Heart left ventricle (tissue), 16 donors: ENCODE results near the gene VEGFB. TPM values are rescaled to one million over a fixed set of nuclear protein-coding genes. Genes with fewer than 3 reads are reported as not detected.

Experiments
- ATAC-seq, 4 donors: fragments of 200-7000 bp; cut with Tn5 transposase; one replicate each; pipeline ENCODE4 v1.9.1; 2020 to 2022; ENCODE audit warnings: moderate library complexity in 4 of 4, mild to moderate bottlenecking in 3 of 4, moderate number of reproducible peaks in 1 of 4
- DNase-seq, 5 donors: peaks; one replicate each; pipeline ENCODE4 v3.0.0-alpha.2; 2020
- H3K27ac ChIP-seq, 12 donors: fragments of 200-600 bp; sonication (generic) in 4 of 12; one replicate each; pipeline versions ENCODE4 v1.5.0 to v1.8.0; 2016 to 2022; ENCODE audit warnings: mild to moderate bottlenecking in 2 of 12
- H3K27me3 ChIP-seq, 9 donors: fragments of 200-600 bp; sonication (generic) in 2 of 9; one replicate each; pipeline versions ENCODE4 v1.5.1 to v1.8.0; 2016 to 2022; ENCODE audit warnings: mild to moderate bottlenecking in 3 of 9
- H3K36me3 ChIP-seq, 9 donors: fragments of 200-600 bp; sonication (generic) in 2 of 9; one replicate each; pipeline versions ENCODE4 v1.5.0 to v1.8.0; 2018 to 2022; ENCODE audit warnings: mild to moderate bottlenecking in 2 of 9
- H3K4me1 ChIP-seq, 12 donors: fragments of 200-600 bp; sonication (generic) in 4 of 12; one replicate each; pipeline versions ENCODE4 v1.5.0 to v1.8.0; 2016 to 2022; ENCODE audit warnings: mild to moderate bottlenecking in 3 of 12
- H3K4me3 ChIP-seq, 12 donors: fragments of 200-600 bp; sonication (generic) in 4 of 12; one replicate each; pipeline versions ENCODE4 v1.5.0 to v1.8.0; 2017 to 2022; ENCODE audit warnings: mild to moderate bottlenecking in 9 of 12, moderate library complexity in 4 of 12
- H3K9me3 ChIP-seq, 12 donors: fragments of 200-600 bp; sonication (generic) in 4 of 12; one replicate each; pipeline versions ENCODE4 v1.5.0 to v1.8.0; 2016 to 2022; ENCODE audit warnings: mild to moderate bottlenecking in 1 of 12
- POLR2A ChIP-seq, 2 donors: fragments of 450-650 bp; IDR thresholded peaks; one replicate each; pipeline ENCODE4 v1.6.1; 2017; ENCODE audit warnings: antibody characterized with exemption in 2 of 2, mild to moderate bottlenecking in 2 of 2, moderate library complexity in 2 of 2
- WGBS, 4 donors: extraction: QIAGEN DNeasy Blood & Tissue Kit in 2 of 4; methylation state at CpG; one replicate each; pipeline versions ENCODE4 v1.1.5 to v1.1.7; 2013 to 2018; 5-methylcytosine and 5-hydroxymethylcytosine counted together
- intact Hi-C, 10 donors: fragments of 100-400 bp; cut with DNase I; formaldehyde crosslinking; loops; one replicate each; pipeline versions ENCODE4 v1.11.1 to v1.14.2; 2022
- polyA plus RNA-seq, 2 donors: library from polyadenylated mRNA; stranded (reverse); fragments of 200-250 nt; gene quantifications; one replicate each; pipeline ENCODE4 v1.2.3, GENCODE V29; 2013
- total RNA-seq, 9 donors: library from RNA; depleted of rRNA in 2 of 9; stranded (reverse); fragments of >200 nt in 2 of 9; fragmentation: NEBNext Ultra II Directional in 3 of 9; extraction: Animal tissue kit (Norgen Biotek cat#: 25700) in 3 of 9; gene quantifications; one replicate each; pipeline versions ENCODE4 v1.1.0 to v1.2.4, GENCODE V29; 2016 to 2023
- TF ChIP-seq, protein P1 (sequence below), 12 donors: fragments of 200-600 bp; sonication (generic) in 4 of 12; IDR thresholded peaks; one replicate each; pipeline versions ENCODE4 v1.5.0 to v1.8.0; 2018 to 2022; ENCODE audit warnings: antibody characterized with exemption in 12 of 12, mild to moderate bottlenecking in 5 of 12
- donor health status: ischemic (EF 13 %, LVEDD 7.1; RV severe dilation, severe dysfunction).
- donor health status: healthy with polysubstance abuse.
- donor health status: DM: no; HTN: yes; CAD: no.
- donor health status: DM: no; HTN: no; CAD: no.
- donor health status: ischemic (EF 25% LVEDD 6.9; RV normal size, moderate dysfunction).
- donor health status: ischemic (EF 25% LVEDD 5.7; RV mildly dilated, moderate dysfunction).
- donor health status: healthy.
- donor health status: DM: yes; HTN: yes; CAD: no.
- donor health status: ischemic (EF 35%, LVEDD 5.7; RV mildly dilated, moderate dysfunction).
- donor health status: nonischemic (EF 11% LVEDD 7.7; RV severe dilation, severe dysfunction).
- donor health status: DM: yes; HTN: yes; CAD: no.
- donor health status: PGD.
- donor health status: ischemic (EF 29% LVEDD 5.4; RV normal size, mild dysfunction).
- donor health status: nonischemic (EF 23%, LVEDD 6.1; RV moderate dilation, normal function).

The VEGFB gene
- total and polyA plus RNA-seq, 11 donors = 127 to 332 (median 241) TPM

DNA sequence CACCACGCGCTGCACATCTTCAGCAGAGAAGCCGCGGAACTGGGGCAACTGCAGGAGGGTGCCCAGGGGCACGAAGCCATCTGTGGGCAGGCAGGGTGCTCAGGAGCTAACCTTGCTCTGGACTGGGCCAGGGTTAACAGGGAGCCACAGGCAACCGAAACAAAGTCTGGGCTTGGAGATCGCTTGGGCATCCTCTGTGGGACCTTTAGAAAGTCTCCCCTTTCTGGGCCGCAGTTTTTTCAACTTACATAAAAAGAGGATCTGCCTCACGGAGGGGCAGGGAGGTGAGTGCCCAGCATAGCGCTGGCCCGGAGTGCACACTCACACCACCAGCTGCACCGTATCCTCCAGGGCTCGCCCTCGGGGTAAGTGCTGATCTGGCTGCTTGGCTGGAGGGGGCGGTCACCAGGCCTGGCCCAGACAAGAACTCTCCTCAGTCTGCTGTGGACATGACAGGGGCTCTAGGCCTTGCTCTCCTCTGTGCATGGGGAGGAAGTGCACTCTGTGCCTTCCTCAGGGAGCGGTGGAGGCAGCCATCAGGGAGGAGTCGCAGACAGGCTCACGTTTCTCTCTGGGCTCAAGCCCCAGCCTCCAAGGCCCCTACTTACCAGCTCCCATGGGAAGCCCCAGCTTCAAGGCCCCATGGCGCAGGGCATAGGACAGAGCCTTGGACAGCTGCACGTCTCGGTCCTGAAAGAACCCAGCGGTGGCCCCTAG is 9.3 kb upstream of the VEGFB start:
- WGBS, 4 donors = 63 to 78% (median 67%) methylated on average over 14 to 22 of the region's 22 CpGs
- intact Hi-C loops = loop anchor here in 2 of 10 donors (2.0 to 5.0 kb wide), 2 partner anchors 38 to 44 kb away; partner anchors contain the start of gene STIP1 (in 1 of the 2)
- DNase-seq (peak in 2 of 5 donors; percentile 25 to 27), ATAC-seq (peak in 1 of 4 donors; percentile 1)
- Histone ChIP-seq H3K27ac (peak overlapping the region; percentile 82 to 98 (median 96)), H3K27me3 (no peaks in the 10 kb centered on the region), H3K9me3 (no peaks in the 10 kb centered on the region), H3K4me3 (peak overlapping the region; percentile 56 to 94 (median 83)), H3K4me1 (peaks cover 3 to 54% (median 36%) of the 10 kb centered on the region in 12 donors), H3K36me3 (peaks cover 0 to 39% (median 11%) of the 10 kb centered on the region in 9 donors)
- TF ChIP-seq, protein P1, sequence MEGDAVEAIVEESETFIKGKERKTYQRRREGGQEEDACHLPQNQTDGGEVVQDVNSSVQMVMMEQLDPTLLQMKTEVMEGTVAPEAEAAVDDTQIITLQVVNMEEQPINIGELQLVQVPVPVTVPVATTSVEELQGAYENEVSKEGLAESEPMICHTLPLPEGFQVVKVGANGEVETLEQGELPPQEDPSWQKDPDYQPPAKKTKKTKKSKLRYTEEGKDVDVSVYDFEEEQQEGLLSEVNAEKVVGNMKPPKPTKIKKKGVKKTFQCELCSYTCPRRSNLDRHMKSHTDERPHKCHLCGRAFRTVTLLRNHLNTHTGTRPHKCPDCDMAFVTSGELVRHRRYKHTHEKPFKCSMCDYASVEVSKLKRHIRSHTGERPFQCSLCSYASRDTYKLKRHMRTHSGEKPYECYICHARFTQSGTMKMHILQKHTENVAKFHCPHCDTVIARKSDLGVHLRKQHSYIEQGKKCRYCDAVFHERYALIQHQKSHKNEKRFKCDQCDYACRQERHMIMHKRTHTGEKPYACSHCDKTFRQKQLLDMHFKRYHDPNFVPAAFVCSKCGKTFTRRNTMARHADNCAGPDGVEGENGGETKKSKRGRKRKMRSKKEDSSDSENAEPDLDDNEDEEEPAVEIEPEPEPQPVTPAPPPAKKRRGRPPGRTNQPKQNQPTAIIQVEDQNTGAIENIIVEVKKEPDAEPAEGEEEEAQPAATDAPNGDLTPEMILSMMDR (IDR thresholded peaks at IDR 0.05) = no peak
- no peak for TF ChIP-seq POLR2A (IDR thresholded peaks at IDR 0.05)

DNA sequence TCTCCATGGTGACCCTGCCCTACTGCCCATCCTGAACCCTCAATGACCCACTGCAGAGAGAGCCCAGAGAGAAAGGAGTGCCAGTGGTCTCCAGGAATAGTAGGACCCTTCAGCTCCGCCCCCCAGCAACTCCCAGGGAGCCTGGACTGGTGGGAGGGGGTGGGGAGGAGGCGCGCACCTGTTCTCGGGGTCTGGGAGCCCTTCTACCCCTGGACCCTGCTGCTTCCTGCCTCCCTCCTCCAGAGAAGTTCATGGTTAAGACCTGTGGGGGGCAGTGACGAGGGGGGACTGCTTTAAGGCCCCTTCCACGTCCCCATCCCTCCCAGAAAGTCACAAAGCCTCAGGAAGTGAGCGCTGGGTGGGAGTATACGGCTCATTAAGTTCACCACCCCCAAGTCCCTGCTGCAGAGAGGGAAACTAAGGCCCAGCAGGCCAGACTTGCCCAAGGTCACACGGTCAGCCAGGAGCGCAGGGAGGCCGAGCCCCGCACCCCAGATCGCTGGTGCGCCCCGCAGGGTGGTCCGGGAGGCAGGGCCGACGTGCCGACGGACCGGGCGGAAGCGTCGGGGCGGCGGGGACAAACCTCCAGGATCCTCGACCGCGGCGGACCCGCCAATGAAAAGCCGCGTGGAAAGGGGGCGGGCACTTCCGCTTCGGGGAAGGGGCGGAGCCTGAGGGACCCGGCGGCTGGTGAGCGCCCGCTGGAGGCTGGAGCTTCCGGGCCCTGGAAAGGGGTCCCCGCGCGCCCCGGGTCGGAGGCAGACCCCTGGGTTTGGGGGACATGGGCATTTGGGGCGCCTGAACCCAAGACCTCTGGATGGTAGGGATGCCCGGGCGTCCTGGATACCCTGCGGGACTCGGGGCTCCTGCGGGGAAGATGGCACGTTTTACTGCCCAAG is 8.5 kb upstream of the VEGFB start, which contains the start of the genes NUDT22 and TRPT1:
Gene NUDT22, plus strand, starts transcription at position 667 of the 899 bp plus-strand sequence. CDS start 379 bp downstream, outside the sequence.
Gene TRPT1, minus strand, starts transcription at position 579 of the 899 bp plus-strand sequence. Its CDS starts 326 bp downstream, at position 253.
- 0 to 2% (median 1%) methylated on average over 11 to 54 of the region's 54 CpGs for WGBS, 4 donors
- peaks cover 0 to 31% (median 6%) of the 10 kb centered on the region in 9 donors for H3K36me3 ChIP-seq
- H3K27ac ChIP-seq = peak within 1 kb of the TSS; percentile 82 to 98 (median 96)
- H3K27me3 ChIP-seq = no peaks in the 10 kb centered on the region
- peak within 1 kb of the TSS; percentile 56 to 94 (median 83) for H3K4me3 ChIP-seq
- peak; percentile 93 to 96 (median 95) for DNase-seq
- TF ChIP-seq POLR2A (IDR thresholded peaks at IDR 0.05) = peak; percentile 84 to 96
- TF ChIP-seq, protein P1 (IDR thresholded peaks at IDR 0.05) = peak in 7 of 12 donors; percentile 3 to 39 (median 15)
- peaks cover 3 to 58% (median 37%) of the 10 kb centered on the region in 12 donors for H3K4me1 ChIP-seq
- intact Hi-C loops = loop anchor here in 4 of 10 donors (1.0 to 5.0 kb wide), 4 partner anchors 39 to 45 kb away; partner anchors contain the start of gene STIP1 (in 3 of the 4)
- no peaks in the 10 kb centered on the region for H3K9me3 ChIP-seq
- peak; percentile 74 to 85 (median 80) for ATAC-seq

DNA sequence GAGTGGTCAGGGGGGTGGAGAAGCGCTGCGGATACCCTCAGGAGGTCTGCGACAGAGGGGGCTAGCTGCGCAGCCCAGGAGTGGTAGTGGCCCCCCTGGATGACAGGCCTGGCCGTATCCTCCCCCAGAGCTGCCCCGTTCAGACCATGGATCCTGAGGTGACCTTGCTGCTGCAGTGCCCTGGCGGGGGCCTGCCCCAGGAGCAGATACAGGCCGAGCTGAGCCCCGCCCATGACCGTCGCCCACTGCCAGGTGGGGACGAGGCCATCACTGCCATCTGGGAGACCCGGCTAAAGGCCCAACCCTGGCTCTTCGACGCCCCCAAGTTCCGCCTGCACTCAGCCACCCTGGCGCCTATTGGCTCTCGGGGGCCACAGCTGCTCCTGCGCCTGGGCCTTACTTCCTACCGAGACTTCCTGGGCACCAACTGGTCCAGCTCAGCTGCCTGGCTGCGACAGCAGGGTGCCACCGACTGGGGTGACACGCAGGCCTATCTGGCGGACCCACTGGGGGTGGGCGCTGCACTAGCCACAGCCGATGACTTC is 7.8 kb upstream of the VEGFB start:
- H3K27ac ChIP-seq = peak overlapping the region; percentile 82 to 98 (median 96)
- H3K9me3 ChIP-seq = no peaks in the 10 kb centered on the region
- peak overlapping the region; percentile 56 to 94 (median 83) for H3K4me3 ChIP-seq
- ATAC-seq = peak; percentile 17 to 52 (median 48)
- H3K36me3 ChIP-seq = peaks cover 0 to 24% (median 4%) of the 10 kb centered on the region in 9 donors
- DNase-seq = peak; percentile 73 to 85 (median 76)
- H3K4me1 ChIP-seq = peaks cover 3 to 65% (median 42%) of the 10 kb centered on the region in 12 donors
- no peaks in the 10 kb centered on the region for H3K27me3 ChIP-seq
- intact Hi-C loops = loop anchor here in 3 of 10 donors (1.0 to 5.0 kb wide), 3 partner anchors 39 to 40 kb away; partner anchors contain the start of gene STIP1 (in 3 of the 3)
- TF ChIP-seq POLR2A (IDR thresholded peaks at IDR 0.05) = no peak
- TF ChIP-seq, protein P1 (IDR thresholded peaks at IDR 0.05) = no peak
- WGBS, 4 donors = 11 to 18% (median 14%) methylated on average over 14 to 26 of the region's 26 CpGs
